ENCODE results near the gene KRT78. TPM values are rescaled to one million over a fixed set of nuclear protein-coding genes. Genes with fewer than 3 reads are reported as not detected.

Gene KRT78
- total RNA-seq, 1 donor from 2014 or later: not detected

- H3K27me3 ChIP-seq: peaks cover 7% of the 10 kb centered on the region
- H3K4me3 ChIP-seq: no peak overlapping the region
- peaks cover 12% of the 10 kb centered on the region for H3K4me1 ChIP-seq
- H3K9me3 ChIP-seq: no peaks in the 10 kb centered on the region
- H3K27ac ChIP-seq: no peak overlapping the region
- no peak for ATAC-seq
- no peak for DNase-seq
- TF ChIP-seq CTCF (IDR thresholded peaks at IDR 0.05): no peak
- no peaks in the 10 kb centered on the region for H3K36me3 ChIP-seq
- intact Hi-C loops (cut with DNase I): loop anchor here (10.0 kb wide), 1 partner anchor 734 kb away; no protein-coding TSS in a partner anchor
These were observed 30.0 kb upstream of the KRT78 start for GRCh38 chr12:52878507-52879393.

GRCh38 chr12:52877242-52877641, 28.4 kb upstream of the KRT78 start:
- no peak for TF ChIP-seq CTCF (IDR thresholded peaks at IDR 0.05)
- no peak for ATAC-seq
- H3K27me3 ChIP-seq: peaks cover under 1% of the 10 kb centered on the region
- no peaks in the 10 kb centered on the region for H3K9me3 ChIP-seq
- no peak overlapping the region for H3K27ac ChIP-seq
- peaks cover 15% of the 10 kb centered on the region for H3K4me1 ChIP-seq
- no peak for DNase-seq
- H3K36me3 ChIP-seq: no peaks in the 10 kb centered on the region
- H3K4me3 ChIP-seq: no peak overlapping the region
- intact Hi-C loops (cut with DNase I): loop anchor here (10.0 kb wide), 1 partner anchor 732 kb away; no protein-coding TSS in a partner anchor

GRCh38 chr12:52876372-52876771, 27.6 kb upstream of the KRT78 start:
- ATAC-seq: peak; percentile 65
- TF ChIP-seq CTCF (IDR thresholded peaks at IDR 0.05): no peak
- no peak overlapping the region for H3K27ac ChIP-seq
- H3K9me3 ChIP-seq: no peaks in the 10 kb centered on the region
- intact Hi-C loops (cut with DNase I): loop anchor here (10.0 kb wide), 1 partner anchor 732 kb away; no protein-coding TSS in a partner anchor
- no peaks in the 10 kb centered on the region for H3K36me3 ChIP-seq
- peaks cover 22% of the 10 kb centered on the region for H3K4me1 ChIP-seq
- no peak overlapping the region for H3K4me3 ChIP-seq
- H3K27me3 ChIP-seq: no peaks in the 10 kb centered on the region
- peak; percentile 90 for DNase-seq

GRCh38 chr12:52874573-52875435, 26.0 kb upstream of the KRT78 start:
- H3K36me3 ChIP-seq: no peaks in the 10 kb centered on the region
- peaks cover 34% of the 10 kb centered on the region for H3K4me1 ChIP-seq
- no peaks in the 10 kb centered on the region for H3K27me3 ChIP-seq
- H3K4me3 ChIP-seq: peak overlapping the region; percentile 56
- TF ChIP-seq CTCF (IDR thresholded peaks at IDR 0.05): no peak
- no peak for DNase-seq
- intact Hi-C loops (cut with DNase I): loop anchor here (10.0 kb wide), 1 partner anchor 730 kb away; no protein-coding TSS in a partner anchor
- no peaks in the 10 kb centered on the region for H3K9me3 ChIP-seq
- no peak for ATAC-seq
- peak overlapping the region; percentile 68 for H3K27ac ChIP-seq

- intact Hi-C loops (cut with DNase I): loop anchor here (10.0 kb wide), 1 partner anchor 729 kb away; no protein-coding TSS in a partner anchor
- TF ChIP-seq CTCF (IDR thresholded peaks at IDR 0.05): no peak
- Histone ChIP-seq H3K27me3 (no peaks in the 10 kb centered on the region), H3K9me3 (no peaks in the 10 kb centered on the region), H3K27ac (peak overlapping the region; percentile 78), H3K4me3 (peak overlapping the region; percentile 56), H3K4me1 (peaks cover 30% of the 10 kb centered on the region), H3K36me3 (no peaks in the 10 kb centered on the region)
- ATAC-seq (peak; percentile 83), DNase-seq (peak; percentile 92)
These were observed 25.2 kb upstream of the KRT78 start for GRCh38 chr12:52873832-52874572.
